HEK293 (cell line): ENCODE data around the gene PCDHGC4.

Source experiments
- REPIN1 ChIP-seq: fragments of 450-650 bp; formaldehyde crosslinking; IDR thresholded peaks from 2 replicates; pipeline ENCODE4 v1.5.1; 2017; ENCODE audit warnings: missing biosample characterization, missing genetic modification characterization, low read depth
- SALL2 ChIP-seq: fragments of 450-650 bp; formaldehyde crosslinking; IDR thresholded peaks from 2 replicates; pipeline ENCODE4 v1.5.0; 2017; ENCODE audit warnings: missing biosample characterization, mild to moderate bottlenecking, missing genetic modification characterization, borderline replicate concordance
- SCRT2 ChIP-seq: fragments of 450-650 bp; formaldehyde crosslinking; IDR thresholded peaks from 2 replicates; pipeline ENCODE4 v1.5.1; 2016; ENCODE audit warnings: missing biosample characterization, missing genetic modification characterization
- ZNF112 ChIP-seq: fragments of 450-650 bp; formaldehyde crosslinking; IDR thresholded peaks from 2 replicates; pipeline ENCODE4 v1.5.0; 2017; ENCODE audit warnings: missing biosample characterization, missing genetic modification characterization
- ZNF366 ChIP-seq: fragments of 450-650 bp; formaldehyde crosslinking; conservative IDR thresholded peaks from 2 replicates; pipeline ENCODE4 v1.5.1; 2016; ENCODE audit warnings: missing biosample characterization, missing genetic modification characterization
- ZNF426 ChIP-seq: fragments of 450-650 bp; formaldehyde crosslinking; IDR thresholded peaks from 2 replicates; pipeline ENCODE4 v1.5.1; 2017; ENCODE audit warnings: missing biosample characterization, missing genetic modification characterization, mild to moderate bottlenecking, inconsistent platforms, moderate library complexity
- ZNF514 ChIP-seq: fragments of 450-650 bp; formaldehyde crosslinking; IDR thresholded peaks from 2 replicates; pipeline ENCODE4 v1.5.1; 2016; ENCODE audit warnings: missing biosample characterization, missing genetic modification characterization
- ZSCAN16 ChIP-seq: fragments of 450-650 bp; formaldehyde crosslinking; IDR thresholded peaks from 2 replicates; pipeline ENCODE4 v1.5.1; 2016; ENCODE audit warnings: missing biosample characterization, missing genetic modification characterization
- TF ChIP-seq, protein P1 (sequence below): fragments of 450-650 bp; formaldehyde crosslinking; IDR thresholded peaks from 2 replicates; pipeline ENCODE4 v1.5.1; 2016; ENCODE audit warnings: missing biosample characterization, missing genetic modification characterization

DNA sequence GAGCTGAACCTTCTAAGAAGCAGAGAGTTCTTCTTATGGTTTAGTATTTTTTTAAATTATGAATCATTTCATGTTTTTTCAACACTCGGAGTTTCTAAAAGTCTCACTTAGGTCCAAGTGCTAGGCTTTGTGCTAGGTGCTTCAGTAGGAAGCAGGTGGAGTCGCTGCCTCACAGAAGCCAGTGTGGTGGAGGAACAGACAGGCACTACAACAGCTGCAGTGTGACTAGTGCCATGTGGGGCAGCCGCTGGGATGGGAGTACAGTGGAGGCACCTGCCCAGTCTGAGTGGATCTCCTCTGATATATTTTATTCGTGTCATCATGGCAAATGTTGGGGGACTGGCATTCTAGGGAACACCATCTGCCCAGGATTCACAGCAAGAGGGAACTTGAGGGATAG lies 19.4 kb downstream of the PCDHGC4 start:
- TF ChIP-seq ZNF112 (tag by site-specific recombination) (no peak), SCRT2 (tag by site-specific recombination) (no peak), ZNF426 (tag by site-specific recombination) (no peak), SALL2 (tag by site-specific recombination) (no peak), REPIN1 (no peak), ZSCAN16 (tag by site-specific recombination) (no peak), ZNF366 (no peak), ZNF514 (no peak)
- TF ChIP-seq, protein P1, sequence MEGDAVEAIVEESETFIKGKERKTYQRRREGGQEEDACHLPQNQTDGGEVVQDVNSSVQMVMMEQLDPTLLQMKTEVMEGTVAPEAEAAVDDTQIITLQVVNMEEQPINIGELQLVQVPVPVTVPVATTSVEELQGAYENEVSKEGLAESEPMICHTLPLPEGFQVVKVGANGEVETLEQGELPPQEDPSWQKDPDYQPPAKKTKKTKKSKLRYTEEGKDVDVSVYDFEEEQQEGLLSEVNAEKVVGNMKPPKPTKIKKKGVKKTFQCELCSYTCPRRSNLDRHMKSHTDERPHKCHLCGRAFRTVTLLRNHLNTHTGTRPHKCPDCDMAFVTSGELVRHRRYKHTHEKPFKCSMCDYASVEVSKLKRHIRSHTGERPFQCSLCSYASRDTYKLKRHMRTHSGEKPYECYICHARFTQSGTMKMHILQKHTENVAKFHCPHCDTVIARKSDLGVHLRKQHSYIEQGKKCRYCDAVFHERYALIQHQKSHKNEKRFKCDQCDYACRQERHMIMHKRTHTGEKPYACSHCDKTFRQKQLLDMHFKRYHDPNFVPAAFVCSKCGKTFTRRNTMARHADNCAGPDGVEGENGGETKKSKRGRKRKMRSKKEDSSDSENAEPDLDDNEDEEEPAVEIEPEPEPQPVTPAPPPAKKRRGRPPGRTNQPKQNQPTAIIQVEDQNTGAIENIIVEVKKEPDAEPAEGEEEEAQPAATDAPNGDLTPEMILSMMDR (tag by site-specific recombination) = no peak
